Stimulated activated CD8-positive, alpha-beta memory T cell treated with anti-CD3 and anti-CD28 coated beads, Interleukin-12 subunit alpha, Interleukin-12 subunit beta, amount 100 ng/mL, for 4 hours (primary cell): ENCODE results near the gene UQCC2.

ENCODE experiments used
- DNase-seq: peaks from one replicate; pipeline ENCODE4 v3.0.0-alpha.2; 2020; ENCODE audit warnings: low read depth

Gene UQCC2

DNA sequence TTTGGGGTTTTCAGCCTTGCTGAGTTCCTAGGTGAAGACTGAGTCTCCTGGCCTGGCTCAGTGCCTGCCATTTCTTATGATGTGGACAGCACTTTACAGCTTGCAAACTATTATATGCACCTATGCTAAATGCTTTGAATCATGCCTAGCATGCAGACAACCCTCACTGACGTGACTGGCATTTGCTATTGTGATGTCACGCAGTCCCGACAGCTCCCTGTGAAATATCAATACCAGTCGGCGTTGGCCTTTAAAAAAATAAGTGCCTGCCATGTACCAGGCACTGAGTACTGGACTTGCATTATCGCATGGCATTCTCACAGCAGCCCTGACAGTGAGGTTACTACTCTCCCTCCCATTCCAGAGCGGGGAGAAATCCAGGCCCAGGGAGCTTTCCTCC is 35.5 kb downstream of the UQCC2 start:
- DNase-seq, result no peak

DNA sequence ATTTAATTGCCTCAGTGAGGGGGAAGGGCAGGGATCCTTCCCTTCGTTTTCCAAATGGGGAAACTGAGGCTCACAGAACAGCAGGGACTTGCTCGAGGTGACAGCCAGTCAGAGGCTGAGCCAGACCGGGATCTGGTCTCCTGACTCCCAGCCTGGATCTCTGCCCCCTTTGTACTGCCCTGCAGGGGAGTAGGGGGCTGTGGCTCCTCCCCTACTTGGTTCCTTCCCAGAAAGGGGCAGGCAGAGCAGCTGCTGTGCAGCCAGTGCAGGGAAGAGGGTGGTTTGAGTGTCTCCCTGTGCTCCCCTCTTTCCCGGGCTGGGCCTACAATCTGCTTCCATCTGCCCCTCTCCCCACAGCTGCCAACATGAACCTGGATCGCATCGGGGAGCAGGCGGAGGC is 37.6 kb downstream of the UQCC2 start:
- DNase-seq, result no peak

DNA sequence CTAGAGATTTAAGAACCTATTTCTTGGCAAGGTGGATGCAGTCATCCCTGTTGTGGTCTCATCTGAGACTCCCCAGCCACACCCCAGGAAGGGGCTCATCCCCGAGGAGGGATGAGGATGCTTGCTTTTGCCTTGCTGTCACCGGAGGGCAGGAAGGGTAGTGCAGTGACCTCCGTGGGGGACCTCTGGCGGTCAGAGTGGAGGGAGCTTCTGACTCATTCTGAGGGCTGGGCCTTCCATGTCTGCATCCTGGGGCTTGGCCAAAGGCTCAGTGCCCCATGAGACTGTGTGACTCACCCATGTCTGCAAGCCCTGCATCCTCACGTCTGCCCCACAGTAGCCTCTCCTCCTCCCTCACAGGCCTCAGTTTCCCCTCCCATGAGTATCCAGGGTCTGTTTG is 38.7 kb downstream of the UQCC2 start:
- no peak for DNase-seq

DNA sequence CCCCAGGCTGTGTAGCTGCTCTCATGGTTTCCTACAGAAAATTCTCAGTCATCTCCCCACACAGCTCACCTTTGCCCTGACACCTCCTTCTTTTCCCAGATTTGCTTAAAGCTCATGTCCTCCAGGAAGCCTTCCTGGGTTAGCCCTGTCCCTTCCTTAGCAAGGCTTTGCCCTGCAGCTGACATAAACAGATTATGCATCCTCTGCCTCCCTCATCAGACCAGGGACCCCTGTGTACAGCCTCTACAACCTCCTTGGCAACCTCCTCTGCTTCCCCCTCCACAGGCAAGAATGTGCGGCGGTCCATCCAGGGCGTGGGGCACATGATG is 39.8 kb downstream of the UQCC2 start:
- no peak for DNase-seq

DNA sequence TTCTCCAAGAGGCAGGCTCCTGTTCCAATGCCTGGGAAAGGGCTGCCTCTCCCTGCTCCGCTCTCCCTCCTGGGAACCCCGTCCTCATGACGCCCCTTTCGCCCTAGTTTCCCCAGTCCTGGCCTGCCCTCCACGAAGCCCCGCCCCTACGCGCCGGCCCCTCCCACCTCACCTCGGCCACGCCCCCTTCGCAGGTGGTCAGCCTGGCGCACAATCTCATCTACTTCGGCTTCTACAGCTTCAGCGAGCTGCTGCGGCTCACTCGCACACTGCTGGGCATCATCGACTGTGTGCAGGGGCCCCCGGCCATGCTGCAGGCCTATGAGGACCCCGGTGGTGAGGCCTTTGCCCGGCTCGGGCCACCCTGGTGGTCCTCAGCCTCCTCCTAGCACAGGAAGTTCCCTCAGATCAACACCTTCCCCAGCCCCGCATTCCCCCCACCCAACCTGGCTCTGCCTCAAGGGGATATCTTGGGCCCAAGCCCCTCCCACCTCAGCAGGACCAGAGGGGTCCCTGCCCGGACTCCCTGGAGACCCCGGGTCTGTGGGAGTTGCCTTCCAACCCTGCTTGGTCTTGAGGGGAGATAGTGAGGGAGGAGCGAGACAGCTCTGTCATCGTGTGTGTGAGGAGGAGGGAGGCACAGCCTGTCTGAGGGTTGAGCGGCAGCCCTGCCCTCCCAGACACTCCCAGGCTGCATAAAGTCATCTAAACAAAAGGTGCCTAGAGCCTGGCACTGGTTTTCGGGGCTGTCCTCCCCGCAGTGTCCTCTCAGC is 40.3 kb downstream of the UQCC2 start:
- no peak for DNase-seq

DNA sequence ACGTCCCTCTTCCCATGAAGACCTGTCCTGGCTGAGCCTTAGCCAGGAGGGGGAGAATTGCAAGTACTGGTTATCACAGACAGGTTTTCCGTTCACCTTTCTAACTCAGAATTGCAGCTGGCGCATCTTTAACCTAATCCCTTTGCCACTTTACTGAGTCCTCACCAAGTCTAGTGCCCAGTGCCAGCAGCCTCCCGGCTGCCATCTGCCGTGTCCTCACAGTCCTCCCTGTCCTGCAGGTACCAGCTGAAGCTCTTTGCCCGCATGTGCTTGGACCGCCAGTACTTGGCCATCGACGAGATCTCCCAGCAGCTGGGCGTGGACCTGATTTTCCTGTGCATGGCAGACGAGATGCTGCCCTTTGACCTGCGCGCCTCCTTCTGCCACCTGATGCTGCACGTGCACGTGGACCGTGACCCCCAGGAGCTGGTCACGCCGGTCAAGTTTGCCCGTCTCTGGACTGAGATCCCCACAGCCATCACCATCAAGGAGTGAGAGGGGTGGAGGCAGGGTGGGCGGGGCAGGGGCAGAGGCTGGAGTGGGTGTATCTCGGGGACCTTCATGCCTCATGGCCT is 41.3 kb downstream of the UQCC2 start:
- no peak for DNase-seq

DNA sequence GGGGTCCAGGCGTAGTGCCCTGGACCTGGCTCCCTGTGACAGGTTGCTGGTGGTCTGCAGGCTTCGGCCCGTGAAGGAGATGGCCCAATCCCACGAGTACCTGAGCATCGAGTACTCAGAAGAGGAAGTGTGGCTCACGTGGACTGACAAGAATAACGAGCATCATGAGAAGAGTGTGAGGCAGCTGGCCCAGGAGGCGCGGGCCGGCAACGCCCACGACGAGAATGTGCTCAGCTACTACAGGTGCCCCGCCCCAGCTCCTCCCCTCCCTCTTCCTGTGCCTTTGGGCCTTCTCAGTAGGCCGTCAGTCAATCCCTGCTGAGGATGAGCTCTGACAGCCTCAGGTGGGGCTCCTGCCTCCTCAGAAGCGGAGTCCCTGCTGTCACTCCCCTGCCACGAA is 42.6 kb downstream of the UQCC2 start:
- no peak for DNase-seq

DNA sequence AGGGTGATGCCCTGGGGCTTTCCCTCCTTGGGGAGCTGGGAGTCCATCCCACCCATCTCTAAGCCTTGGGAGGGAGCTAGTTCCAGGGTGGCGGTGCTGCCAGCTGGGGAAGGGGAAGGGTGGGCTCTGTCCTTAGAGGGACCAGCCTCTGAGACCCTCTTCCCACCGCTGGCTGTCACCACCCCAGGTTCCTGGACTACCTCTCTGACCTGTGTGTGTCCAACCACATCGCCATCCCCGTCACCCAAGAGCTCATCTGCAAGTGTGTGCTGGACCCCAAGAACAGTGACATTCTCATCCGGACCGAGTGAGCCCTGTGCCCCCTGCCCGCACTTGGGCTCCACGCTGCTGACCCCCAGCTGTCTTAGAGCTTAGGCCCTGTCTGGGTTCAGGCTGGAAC is 43.2 kb downstream of the UQCC2 start:
- DNase-seq, result no peak

DNA sequence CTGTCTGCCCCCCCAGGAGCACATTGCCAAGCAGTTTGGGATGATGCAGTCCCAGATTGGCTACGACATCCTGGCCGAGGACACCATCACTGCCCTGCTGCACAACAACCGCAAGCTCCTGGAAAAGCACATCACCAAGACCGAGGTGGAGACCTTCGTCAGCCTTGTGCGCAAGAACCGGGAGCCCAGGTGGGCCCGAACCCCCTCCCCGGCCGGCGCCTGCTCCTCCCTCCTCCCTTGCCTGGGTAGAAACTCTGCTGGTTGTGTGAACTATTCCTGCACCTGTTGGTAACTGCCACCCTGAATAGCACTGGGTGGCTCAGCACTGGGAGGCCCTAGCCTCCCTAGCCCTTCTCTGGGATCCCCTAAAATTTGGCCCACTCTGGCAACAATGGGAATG is 43.7 kb downstream of the UQCC2 start:
- no peak for DNase-seq

DNA sequence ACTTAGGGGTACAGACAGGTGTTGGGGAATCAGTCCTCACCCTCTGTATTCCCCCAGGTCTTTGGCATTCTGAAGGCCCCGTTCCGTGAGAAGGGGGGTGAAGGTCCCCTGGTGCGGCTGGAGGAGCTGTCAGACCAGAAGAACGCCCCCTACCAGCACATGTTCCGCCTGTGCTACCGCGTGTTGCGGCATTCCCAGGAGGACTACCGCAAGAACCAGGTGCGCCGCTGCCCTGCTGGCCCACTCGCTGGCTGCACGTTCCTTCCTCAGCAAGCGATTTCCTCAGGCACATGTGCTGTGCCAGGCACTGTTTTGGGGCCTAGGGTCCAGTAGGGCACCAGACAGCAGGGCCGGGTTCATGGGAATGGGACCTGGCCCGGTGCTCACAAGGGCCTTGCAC is 44.4 kb downstream of the UQCC2 start:
- DNase-seq, result no peak

DNA sequence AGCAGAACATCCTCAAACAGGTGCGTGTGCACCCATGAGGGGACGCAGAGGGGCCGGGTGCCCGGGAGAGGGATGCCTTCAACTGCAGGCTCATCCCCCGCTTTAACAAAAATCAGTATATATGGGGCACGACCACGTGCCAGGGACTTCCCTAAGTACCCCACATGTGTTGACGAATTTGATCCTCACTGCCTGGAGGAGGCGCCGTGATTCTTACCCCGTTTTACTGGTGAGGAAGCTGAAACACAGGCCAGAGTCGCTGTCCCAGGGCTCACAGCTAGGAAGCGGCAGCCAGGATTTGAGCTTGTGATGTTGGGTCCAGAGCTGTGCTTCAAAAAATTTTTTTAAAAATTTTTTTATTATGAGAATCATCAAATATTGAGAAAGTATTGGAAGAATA is 45.5 kb downstream of the UQCC2 start:
- DNase-seq, result no peak

DNA sequence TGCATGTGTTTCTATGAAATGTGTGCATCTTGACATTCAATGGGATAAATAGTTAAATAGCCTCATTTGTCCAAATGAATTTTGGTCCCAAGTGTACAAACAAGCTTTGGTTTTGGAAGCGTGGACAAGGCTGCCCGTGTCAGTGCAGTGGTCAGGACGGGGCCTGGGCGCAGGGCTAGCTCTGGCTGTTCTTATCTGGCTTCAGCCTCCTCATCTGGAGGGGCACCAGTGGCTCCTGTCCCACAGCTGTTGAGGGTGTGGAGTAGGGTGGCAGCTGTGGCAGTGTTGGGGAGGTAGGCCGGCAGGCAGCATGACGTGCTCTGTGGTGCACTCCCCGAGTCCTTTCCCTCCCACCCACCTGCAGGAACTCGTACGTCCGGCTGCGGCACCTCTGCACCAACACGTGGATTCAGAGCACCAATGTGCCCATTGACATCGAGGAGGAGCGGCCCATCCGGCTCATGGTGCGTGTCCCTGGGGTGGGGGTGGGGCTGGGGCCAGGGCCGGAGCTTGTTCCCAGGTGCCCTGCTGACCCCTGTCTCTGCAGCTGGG is 46.9 kb downstream of the UQCC2 start:
- no peak for DNase-seq

DNA sequence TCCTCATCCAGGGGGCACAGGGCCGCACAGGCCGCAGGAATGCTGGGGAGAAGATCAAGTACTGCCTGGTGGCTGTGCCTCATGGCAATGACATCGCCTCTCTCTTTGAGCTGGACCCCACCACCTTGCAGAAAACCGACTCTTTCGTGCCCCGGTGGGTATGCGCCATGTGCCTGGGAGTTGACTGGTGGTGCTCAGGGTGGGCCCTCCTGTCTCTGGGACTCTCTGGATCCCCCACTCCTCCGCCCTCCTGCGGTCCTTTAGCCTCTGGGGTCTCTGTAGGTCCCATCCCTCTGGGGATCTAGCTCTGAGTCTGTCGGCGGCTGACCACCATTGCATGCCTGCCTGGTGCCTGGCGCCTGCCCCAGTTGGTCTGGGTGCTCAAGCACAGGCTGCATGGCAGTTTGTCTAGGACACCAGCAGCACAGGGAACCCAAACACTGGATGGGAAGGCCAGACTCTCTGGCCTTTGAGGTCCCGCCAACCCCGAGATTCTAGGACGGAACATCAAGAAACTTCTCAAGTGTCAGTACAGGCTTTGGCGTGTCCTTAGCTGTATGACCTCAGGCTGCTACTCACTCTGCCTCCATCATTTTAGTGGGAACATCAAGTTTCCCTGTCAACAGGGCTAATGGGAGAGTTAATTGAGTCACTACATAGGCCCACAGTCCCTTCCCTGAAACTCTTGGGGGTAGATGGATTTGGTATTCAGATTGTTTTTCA is 47.6 kb downstream of the UQCC2 start:
- no peak for DNase-seq

DNA sequence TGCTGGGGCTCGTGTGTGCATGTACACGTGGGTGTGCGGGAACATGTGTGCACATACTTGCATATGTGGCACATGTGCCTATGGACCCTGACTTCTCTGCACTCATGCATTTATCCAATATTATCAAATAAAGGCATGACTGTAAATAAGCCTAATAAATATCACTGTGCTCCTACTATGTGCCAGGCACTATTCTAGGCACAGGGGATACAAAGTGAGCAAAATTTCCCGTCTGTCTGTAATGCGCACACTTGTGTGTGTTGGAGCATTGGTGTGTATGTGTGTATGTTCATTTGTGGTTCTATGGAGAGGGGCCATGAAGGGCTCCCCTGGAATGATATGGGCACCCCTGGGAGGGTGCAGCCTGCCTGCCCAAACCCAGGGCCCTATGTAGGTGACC is 48.5 kb downstream of the UQCC2 start:
- no peak for DNase-seq

DNA sequence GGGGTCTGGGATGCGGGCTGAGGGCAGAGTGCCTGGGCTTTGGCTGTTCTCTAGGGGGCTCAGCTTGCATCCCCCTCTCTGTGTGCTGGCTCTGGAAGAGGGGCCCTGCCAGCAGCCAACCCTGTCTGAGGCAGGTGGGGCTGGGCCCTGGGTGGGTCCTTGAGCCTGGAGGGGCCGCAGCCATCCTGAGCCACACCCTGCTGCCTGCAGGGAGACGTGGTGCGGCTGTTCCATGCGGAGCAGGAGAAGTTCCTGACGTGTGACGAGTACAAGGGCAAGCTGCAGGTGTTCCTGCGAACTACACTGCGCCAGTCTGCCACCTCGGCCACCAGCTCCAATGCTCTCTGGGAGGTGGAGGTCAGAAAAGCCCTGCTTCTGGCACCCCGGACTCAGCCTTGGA is 49.2 kb downstream of the UQCC2 start:
- no peak for DNase-seq

DNA sequence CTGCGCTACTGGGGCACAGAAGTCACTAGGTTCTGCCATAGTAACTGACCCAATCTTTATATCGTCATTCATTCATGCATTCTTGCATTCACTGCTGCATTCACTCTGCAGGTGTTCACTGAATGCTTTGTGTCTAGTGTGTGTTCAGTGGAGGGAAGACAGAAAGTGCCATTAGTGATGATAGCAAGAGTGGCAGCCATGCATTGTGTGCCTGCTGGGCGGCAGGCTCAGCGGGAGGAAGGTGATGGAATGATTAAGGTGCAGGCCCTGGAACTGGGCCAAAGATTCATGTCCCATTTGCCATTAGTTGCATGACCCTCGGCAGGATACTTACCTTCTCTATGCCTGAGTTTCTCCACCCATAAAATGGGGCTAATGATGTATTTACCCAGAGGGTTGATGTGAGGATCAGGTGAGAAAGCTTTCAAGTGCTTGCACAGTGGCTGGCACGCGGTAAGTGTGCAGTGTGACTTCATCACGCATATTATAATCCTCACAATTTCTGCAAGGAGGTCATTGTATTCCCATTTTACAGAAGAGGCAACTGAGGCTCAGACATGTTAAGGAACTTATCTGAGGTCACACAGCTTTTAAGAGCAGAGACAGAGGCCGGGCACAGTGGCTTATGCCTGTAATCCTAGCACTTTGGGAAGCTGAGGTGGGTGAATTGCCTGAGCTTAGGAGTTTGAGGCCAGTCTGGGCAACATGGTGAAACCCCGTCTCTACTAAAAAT is 50.2 kb downstream of the UQCC2 start:
- DNase-seq, result no peak

DNA sequence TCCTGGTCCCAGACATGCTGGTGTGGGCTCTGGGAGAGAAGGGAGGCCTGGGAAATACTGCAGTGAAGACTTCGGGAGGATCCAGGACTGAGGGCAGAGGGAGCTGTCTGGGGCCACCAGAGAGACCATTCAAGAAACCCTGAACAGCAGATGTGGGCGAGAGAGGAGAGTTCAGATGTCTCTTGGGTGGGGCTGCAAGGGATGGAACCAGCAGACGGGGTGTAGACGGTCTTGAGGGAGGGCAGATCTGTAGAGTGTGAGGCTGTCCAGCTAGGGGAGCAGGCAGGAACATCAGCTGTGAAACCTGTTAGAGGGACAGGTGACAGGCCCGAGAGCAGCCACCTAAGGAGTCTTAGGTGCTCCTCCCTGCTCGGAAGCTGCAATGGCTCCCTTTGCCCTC is 51.5 kb downstream of the UQCC2 start:
- DNase-seq, result no peak

DNA sequence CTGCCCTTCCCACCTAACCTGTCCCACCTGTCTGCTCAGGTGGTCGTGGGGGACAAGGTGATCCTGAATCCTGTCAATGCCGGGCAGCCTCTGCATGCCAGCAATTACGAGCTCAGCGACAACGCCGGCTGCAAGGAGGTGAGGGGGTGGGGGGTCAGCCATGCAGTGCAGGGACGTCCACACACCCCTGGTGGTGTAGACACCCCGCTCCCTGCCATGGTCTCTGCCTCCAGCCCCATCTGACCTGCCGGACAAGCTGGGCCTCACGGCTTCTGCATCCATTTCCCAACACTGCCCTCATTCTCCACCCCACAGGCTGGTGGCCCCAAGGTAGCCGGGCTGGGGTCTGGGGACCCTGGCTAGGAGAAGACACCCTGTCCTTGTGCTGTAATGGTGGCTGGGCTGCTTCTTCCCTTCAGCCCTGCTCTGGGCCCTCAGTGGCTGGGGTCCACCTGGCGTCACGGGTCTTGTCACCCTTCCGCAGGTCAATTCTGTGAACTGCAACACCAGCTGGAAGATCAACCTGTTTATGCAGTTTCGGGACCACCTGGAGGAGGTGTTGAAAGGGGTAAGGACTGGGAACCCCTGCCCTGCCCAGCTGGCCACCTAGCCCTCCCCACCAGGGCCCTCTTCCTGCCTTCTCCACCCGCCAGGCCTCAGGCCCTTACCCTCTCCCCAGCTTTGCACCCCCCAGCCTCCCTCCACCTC is 52.4 kb downstream of the UQCC2 start:
- no peak for DNase-seq

DNA sequence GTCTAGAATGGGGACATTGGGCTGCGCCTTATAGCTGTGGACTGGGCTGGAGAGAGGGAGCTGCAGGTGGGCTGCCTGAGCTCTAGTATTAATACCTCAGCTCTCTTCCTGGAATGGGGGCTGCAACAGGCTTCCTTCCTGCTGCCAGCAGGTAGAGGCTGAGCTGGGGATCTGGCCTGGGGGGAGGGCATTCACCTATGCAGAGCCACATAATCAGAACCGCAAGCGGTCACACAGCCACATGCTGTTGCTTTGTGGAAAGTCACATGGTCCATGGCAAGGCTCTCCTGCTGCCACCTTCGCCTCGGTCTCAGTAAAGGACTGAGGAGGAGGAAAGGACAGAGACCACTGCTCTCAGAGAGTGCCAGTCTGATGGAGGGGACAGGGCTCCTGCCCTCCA is 54.7 kb downstream of the UQCC2 start:
- DNase-seq, result no peak

DNA sequence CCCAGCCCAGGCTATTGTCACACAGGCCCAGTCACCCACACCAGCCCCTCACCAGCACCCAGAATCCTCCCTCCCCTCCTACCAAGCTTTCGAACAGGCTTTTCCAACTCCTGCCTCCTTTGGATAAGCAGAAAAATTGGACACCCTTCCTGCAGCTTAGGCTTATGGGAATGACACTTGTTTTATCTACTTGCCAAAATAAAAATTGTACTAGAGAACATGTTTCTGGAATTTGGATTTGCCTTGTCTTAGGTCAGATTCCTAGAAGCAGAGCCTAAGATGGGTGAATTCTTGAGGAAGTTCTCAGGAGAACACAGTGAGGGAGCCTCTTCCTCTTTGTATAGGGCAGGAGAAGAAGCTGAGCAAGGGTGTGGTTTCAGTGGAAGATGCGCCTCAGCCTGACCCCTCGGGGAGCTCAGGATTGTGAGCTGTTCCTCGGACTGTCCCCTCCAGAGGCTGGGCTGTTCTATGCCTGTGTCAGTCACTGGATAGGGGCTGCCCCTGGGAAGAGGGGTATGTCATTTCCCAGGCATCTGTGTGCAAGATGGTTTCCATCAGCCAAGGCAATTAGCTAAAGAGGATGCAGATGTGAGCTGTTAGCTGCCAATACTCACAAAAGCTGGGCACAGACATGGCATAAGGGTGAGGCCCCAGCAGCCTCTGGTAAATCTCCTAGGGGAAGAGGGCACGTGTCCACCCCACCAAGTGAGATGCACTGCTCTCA is 56.5 kb downstream of the UQCC2 start:
- no peak for DNase-seq

DNA sequence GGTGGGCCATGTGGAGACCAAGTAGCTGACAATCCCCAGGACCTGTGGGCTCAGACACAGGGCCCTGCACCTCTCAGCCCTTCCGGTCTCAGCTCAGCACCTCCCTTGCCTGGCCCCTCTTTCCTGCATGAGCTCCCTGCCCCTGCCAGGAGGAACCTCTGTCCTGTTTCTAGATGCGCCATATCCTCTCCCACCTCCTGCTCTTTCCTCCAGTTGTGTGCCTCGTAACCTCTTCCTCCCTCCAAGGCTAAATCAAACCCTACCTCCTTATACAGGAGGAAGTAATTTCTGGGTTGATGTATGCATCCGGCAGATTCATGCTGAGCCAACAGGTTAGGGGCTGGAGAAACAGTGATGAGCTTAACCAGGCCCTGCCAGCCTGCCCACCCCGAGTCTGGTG is 59.5 kb downstream of the UQCC2 start:
- DNase-seq, result no peak
